HCT116 (cell line): ENCODE data around the gene DNAJA4. TPM values are rescaled to one million over a fixed set of nuclear protein-coding genes. Genes with fewer than 3 reads are reported as not detected.

Experiments
- ATAC-seq: fragments of 200-7000 bp; cut with Tn5 transposase; 2 replicates; pipeline ENCODE4 v1.9.1; 2020; ENCODE audit warnings: mild to moderate bottlenecking, moderate library complexity
- BruUV-seq: library from RNA; stranded (reverse); fragments of 400-500 nt; replicated peaks from 2 replicates; lab custom pipeline; 2021; lab: Mats Ljungman, UMichigan
- CTCF ChIA-PET: fragments of 300-600 bp; sonication (Branson Sonifier 250); formaldehyde crosslinking; loops from one replicate; lab custom pipeline; 2021; ENCODE audit warnings: antibody characterized with exemption; lab: Charles Lee
- POLR2A ChIA-PET: fragments of 300-600, 350-600 bp; sonication (Branson Sonifier 250); formaldehyde crosslinking; loops from one replicate; lab custom pipeline; 2021; ENCODE audit warnings: antibody characterized with exemption; lab: Charles Lee
- RAD21 ChIA-PET, 2 experiments: fragments of 300-600 bp; sonication (Branson Sonifier 250); formaldehyde crosslinking; loops; one replicate each; lab custom pipeline; 2023; ENCODE audit warnings: low total read pairs in 2 of 2; ENCODE audit not compliant: uncharacterized antibody in 2 of 2, unreplicated experiment in 2 of 2, low non-redundant PET in 1 of 2; lab: Charles Lee
- DNase-seq: peaks from one replicate; pipeline ENCODE4 v3.0.0-alpha.2; 2010; ENCODE audit warnings: low read depth, low spot score
- H2AFZ ChIP-seq: fragments of 200-600 bp; shearing (Covaris generic), sonication (generic); 2 replicates; pipeline ENCODE4 v1.6.1; 2017; ENCODE audit warnings: low read depth, mixed run types, mixed read lengths, antibody characterized with exemption, low read length; ENCODE audit not compliant: poor library complexity, severe bottlenecking
- H3K27ac ChIP-seq: 2 replicates; pipeline ENCODE4 v1.5.1; 2012; ENCODE audit warnings: low read depth, low read length
- H3K27me3 ChIP-seq: fragments of 200-600 bp; sonication (generic); 2 replicates; pipeline ENCODE4 v1.6.1; 2016; ENCODE audit warnings: mixed run types, low read length, mixed read lengths; ENCODE audit not compliant: insufficient read depth
- H3K36me3 ChIP-seq, 2 experiments: fragments of 200-500 bp in 1 of 2; fragments of 200-600 bp in 1 of 2; sonication (Bioruptor generic) in 1 of 2; sonication (generic) in 1 of 2; 2 replicates each; pipeline versions ENCODE4 v1.5.1 to v1.6.1; 2014 to 2016; ENCODE audit warnings: low read length in 2 of 2, inconsistent platforms in 1 of 2, mixed read lengths in 1 of 2, mixed run types in 1 of 2; ENCODE audit not compliant: insufficient read depth in 2 of 2, control insufficient read depth in 1 of 2
- H3K4me1 ChIP-seq, 2 experiments: fragments of 200-600 bp in 1 of 2; sonication (generic) in 1 of 2; 2 replicates each; pipeline versions ENCODE4 v1.5.1 to v1.6.1; 2012 to 2017; ENCODE audit warnings: low read length in 2 of 2, inconsistent platforms in 1 of 2, mild to moderate bottlenecking in 1 of 2, mixed read lengths in 1 of 2, mixed run types in 1 of 2, moderate library complexity in 1 of 2; ENCODE audit not compliant: insufficient read depth in 2 of 2, control insufficient read depth in 1 of 2
- H3K4me2 ChIP-seq: fragments of 200-600 bp; sonication (generic); 2 replicates; pipeline ENCODE4 v1.6.1; 2017; ENCODE audit warnings: mixed run types, low read length, mixed read lengths
- H3K4me3 ChIP-seq, 2 experiments: fragments of 200-600 bp in 1 of 2; sonication (generic) in 1 of 2; replicated peaks in 1 of 2; 2 replicates each; pipeline ENCODE4 v1.5.1; 2011 to 2016; ENCODE audit warnings: low read length in 2 of 2, control low read depth in 1 of 2, low read depth in 1 of 2, mild to moderate bottlenecking in 1 of 2, mixed read lengths in 1 of 2, mixed run types in 1 of 2
- H3K79me2 ChIP-seq: fragments of 200-600 bp; sonication (generic); 2 replicates; pipeline ENCODE4 v1.6.1; 2017; ENCODE audit warnings: mild to moderate bottlenecking, mixed run types, low read length, moderate library complexity, mixed read lengths; ENCODE audit not compliant: insufficient read depth
- H3K9ac ChIP-seq: fragments of 200-600 bp; sonication (generic); 2 replicates; pipeline ENCODE4 v1.6.1; 2016; ENCODE audit warnings: low read length, mixed read lengths
- H3K9me2 ChIP-seq: fragments of 200-600 bp; sonication (generic), shearing (Covaris generic); 2 replicates; pipeline ENCODE4 v1.6.1; 2017; ENCODE audit warnings: mixed run types, mild to moderate bottlenecking, moderate library complexity; ENCODE audit not compliant: insufficient read depth
- H3K9me3 ChIP-seq, 2 experiments: fragments of 200-500 bp in 1 of 2; fragments of 200-600 bp in 1 of 2; sonication (Bioruptor generic) in 1 of 2; sonication (generic) in 1 of 2; 2 replicates each; pipeline ENCODE4 v1.6.1; 2014 to 2017; ENCODE audit warnings: low read length in 2 of 2, mixed read lengths in 2 of 2, inconsistent platforms in 1 of 2, low read depth in 1 of 2, mild to moderate bottlenecking in 1 of 2, mixed run types in 1 of 2, moderate library complexity in 1 of 2; ENCODE audit not compliant: control insufficient read depth in 1 of 2, insufficient read depth in 1 of 2
- H4K20me1 ChIP-seq: fragments of 200-600 bp; sonication (generic), shearing (Covaris generic); 2 replicates; pipeline ENCODE4 v1.6.1; 2017; ENCODE audit warnings: mixed run types, mild to moderate bottlenecking, moderate library complexity; ENCODE audit not compliant: insufficient read depth
- CBX3 ChIP-seq: IDR thresholded peaks from 2 replicates; pipeline ENCODE4 v1.6.1; 2012; ENCODE audit warnings: low read depth
- CEBPB ChIP-seq: IDR thresholded peaks from 2 replicates; pipeline ENCODE4 v1.6.1; 2012; ENCODE audit warnings: low read depth
- EGR1 ChIP-seq: IDR thresholded peaks from 2 replicates; pipeline ENCODE4 v1.6.1; 2012; ENCODE audit warnings: low read depth
- ELF1 ChIP-seq: IDR thresholded peaks from 2 replicates; pipeline ENCODE4 v1.6.1; 2012; ENCODE audit warnings: low read depth, borderline replicate concordance
- FOSL1 ChIP-seq: IDR thresholded peaks from 2 replicates; pipeline ENCODE4 v1.6.1; 2012; ENCODE audit warnings: low read depth
- JUND ChIP-seq: IDR thresholded peaks from 2 replicates; pipeline ENCODE4 v1.6.1; 2012
- RAD21 ChIP-seq: IDR thresholded peaks from 2 replicates; pipeline ENCODE4 v1.6.1; 2012; ENCODE audit warnings: low read depth, mild to moderate bottlenecking
- SIN3A ChIP-seq: IDR thresholded peaks from 2 replicates; pipeline ENCODE4 v1.6.1; 2012; ENCODE audit warnings: low read depth
- SP1 ChIP-seq: IDR thresholded peaks from 2 replicates; pipeline ENCODE4 v1.6.1; 2012; ENCODE audit warnings: low read depth
- ZFX ChIP-seq: fragments of 450-650 bp; IDR thresholded peaks from 2 replicates; pipeline ENCODE4 v1.6.1; 2017
- intact Hi-C: fragments of 100-400 bp; cut with micrococcal nuclease; formaldehyde crosslinking; loops from 2 replicates; pipeline ENCODE4 v1.10.0; 2022
- total RNA-seq: library from RNA; stranded (reverse); gene quantifications from one replicate; pipeline ENCODE4 v1.2.1, GENCODE V29; 2021; ENCODE audit not compliant: unreplicated experiment
- TF ChIP-seq, protein P1 (sequence below): IDR thresholded peaks from 2 replicates; pipeline ENCODE4 v1.6.1; 2012
- TF ChIP-seq, protein P2 (sequence below): IDR thresholded peaks from 2 replicates; pipeline ENCODE4 v1.6.1; 2012; ENCODE audit warnings: low read depth
- TF ChIP-seq, protein P3 (sequence below): IDR thresholded peaks from 2 replicates; pipeline ENCODE4 v1.6.1; 2011; ENCODE audit warnings: mild to moderate bottlenecking, low read length, moderate library complexity; ENCODE audit not compliant: insufficient replicate concordance; ENCODE audit errors: extremely low read depth

Gene DNAJA4
- total RNA-seq, 1 experiment from 2014 or later: 66.6 TPM

DNA sequence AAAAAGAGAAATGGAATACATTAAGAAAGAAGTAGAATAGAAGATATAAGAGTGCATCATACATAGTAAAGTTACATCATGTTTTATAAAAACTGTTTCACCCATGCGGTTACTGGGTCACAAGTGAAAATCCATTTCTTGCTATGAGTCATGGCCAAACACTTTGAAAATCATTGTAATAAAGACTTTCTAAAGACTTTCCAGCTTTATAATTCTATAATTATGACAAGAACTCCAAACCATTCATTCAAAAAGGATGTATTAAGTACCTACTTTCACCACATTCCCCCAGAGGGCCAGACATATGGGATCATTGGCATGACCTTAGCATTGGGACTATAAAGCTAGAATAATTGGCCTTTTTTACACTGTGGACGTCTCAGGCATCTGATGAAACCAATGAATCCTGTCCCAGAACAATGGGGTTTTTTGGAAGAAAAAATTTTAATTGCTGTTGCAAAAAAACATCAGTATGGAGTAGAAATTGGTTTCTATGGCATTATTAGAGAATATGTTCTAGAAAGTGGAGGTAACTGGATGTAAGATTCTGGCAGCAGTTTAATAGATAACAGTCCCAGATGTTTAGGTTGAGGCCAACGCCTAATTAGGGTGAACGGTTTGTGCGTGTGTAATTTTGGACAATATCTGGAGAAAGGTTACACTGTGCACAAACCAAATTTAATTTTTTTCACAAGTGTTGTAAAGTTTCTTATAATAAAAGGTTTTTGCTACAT lies 38.4 kb downstream of the DNAJA4 start:
- ChIA-PET CTCF (no interaction called here), RAD21 (no interaction called here), POLR2A (interaction anchor here (1.1 kb wide), 1 partner anchor 262 kb away, joined by 4 read pairs; the partner anchor contains the start of gene CHRNA5)
- H3K79me2 ChIP-seq: peaks cover 16% of the 10 kb centered on the region
- no peak for ATAC-seq
- no peak overlapping the region for H3K27ac ChIP-seq
- peak overlapping the region; percentile 60 for H2AFZ ChIP-seq
- H3K36me3 ChIP-seq: no peaks in the 10 kb centered on the region
- TF ChIP-seq SIN3A (no peak), EGR1 (no peak), ZFX (no peak), CEBPB (no peak)
- TF ChIP-seq, protein P1, sequence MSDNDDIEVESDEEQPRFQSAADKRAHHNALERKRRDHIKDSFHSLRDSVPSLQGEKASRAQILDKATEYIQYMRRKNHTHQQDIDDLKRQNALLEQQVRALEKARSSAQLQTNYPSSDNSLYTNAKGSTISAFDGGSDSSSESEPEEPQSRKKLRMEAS: no peak
- no peaks in the 10 kb centered on the region for H3K9me3 ChIP-seq
- H3K9me2 ChIP-seq: no peaks in the 10 kb centered on the region
- peak overlapping the region; percentile 15 to 45; a peak in 3 of 4 replicates for H3K4me3 ChIP-seq
- no peak for DNase-seq
- H3K4me2 ChIP-seq: peak overlapping the region; percentile 67
- H3K27me3 ChIP-seq: no peaks in the 10 kb centered on the region
- no TSS peak for BruUV-seq
- intact Hi-C loops: no loop called here
- peaks cover 6 to 30% of the 10 kb centered on the region in 2 experiments for H3K4me1 ChIP-seq
- H4K20me1 ChIP-seq: no peaks in the 10 kb centered on the region
- no peak overlapping the region for H3K9ac ChIP-seq

DNA sequence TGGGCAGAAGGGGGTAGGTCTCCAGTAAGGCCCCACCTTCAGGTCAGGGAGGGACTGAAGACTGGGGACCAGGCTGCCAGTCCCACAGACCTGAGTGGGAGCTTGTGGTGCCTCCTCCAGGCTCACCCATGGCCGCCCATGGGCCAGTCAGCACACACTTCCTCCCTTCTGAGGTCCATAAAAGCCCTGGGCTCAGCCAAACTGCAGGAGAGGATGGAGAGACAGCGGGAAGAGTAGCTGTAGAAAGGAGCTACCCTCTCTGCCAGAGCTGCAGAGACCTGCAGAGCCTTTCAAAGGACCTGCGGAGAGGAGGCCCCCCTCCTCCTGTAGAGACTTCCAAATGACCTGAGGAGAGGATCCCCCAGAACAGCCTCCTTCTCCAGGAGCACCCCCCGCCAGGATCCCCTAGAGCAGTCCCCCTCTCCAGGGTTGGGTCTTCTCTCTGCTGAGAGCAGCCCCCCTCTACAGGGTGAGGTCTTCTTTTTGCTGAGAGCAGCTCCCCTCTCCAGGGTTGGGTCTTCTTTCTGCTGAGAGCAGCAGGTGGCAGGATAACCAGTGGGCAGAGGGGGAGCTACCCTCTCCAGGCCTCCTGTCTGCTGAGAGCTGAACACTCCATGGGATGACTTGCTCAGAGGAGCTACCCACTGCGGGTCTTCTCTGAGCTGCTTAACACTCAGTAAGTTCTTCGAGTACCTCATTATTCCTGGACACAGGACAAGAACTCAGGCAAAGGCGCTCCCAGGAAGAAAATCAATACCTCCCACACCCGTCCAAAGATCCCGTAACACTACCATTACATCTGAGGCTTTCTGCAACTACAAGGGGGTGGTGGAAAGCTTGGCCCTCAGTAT lies 40.1 kb downstream of the DNAJA4 start:
- ChIA-PET CTCF (no interaction called here), POLR2A (no interaction called here), RAD21 (no interaction called here)
- no peaks in the 10 kb centered on the region for H3K79me2 ChIP-seq
- no peak for DNase-seq
- no peak overlapping the region for H2AFZ ChIP-seq
- peaks cover 10 to 31% of the 10 kb centered on the region in 2 experiments for H3K4me1 ChIP-seq
- no peaks in the 10 kb centered on the region for H3K36me3 ChIP-seq
- H3K27me3 ChIP-seq: no peaks in the 10 kb centered on the region
- no peak overlapping the region for H3K9ac ChIP-seq
- peak overlapping the region; percentile 67 for H3K4me2 ChIP-seq
- ATAC-seq: no peak
- H3K9me2 ChIP-seq: no peaks in the 10 kb centered on the region
- no peak overlapping the region; the same call in 1 of the 2 replicates for H3K27ac ChIP-seq
- intact Hi-C loops: loop anchor here (5.0 kb wide), 1 partner anchor 403 kb away; no protein-coding TSS in a partner anchor
- BruUV-seq: no TSS peak
- H3K4me3 ChIP-seq: no peak overlapping the region; a peak in 1 of 4 replicates
- H4K20me1 ChIP-seq: no peaks in the 10 kb centered on the region
- H3K9me3 ChIP-seq: no peaks in the 10 kb centered on the region
- no peak for TF ChIP-seq RAD21
- no peak for TF ChIP-seq FOSL1
- no peak for TF ChIP-seq SP1
- TF ChIP-seq, protein P2, sequence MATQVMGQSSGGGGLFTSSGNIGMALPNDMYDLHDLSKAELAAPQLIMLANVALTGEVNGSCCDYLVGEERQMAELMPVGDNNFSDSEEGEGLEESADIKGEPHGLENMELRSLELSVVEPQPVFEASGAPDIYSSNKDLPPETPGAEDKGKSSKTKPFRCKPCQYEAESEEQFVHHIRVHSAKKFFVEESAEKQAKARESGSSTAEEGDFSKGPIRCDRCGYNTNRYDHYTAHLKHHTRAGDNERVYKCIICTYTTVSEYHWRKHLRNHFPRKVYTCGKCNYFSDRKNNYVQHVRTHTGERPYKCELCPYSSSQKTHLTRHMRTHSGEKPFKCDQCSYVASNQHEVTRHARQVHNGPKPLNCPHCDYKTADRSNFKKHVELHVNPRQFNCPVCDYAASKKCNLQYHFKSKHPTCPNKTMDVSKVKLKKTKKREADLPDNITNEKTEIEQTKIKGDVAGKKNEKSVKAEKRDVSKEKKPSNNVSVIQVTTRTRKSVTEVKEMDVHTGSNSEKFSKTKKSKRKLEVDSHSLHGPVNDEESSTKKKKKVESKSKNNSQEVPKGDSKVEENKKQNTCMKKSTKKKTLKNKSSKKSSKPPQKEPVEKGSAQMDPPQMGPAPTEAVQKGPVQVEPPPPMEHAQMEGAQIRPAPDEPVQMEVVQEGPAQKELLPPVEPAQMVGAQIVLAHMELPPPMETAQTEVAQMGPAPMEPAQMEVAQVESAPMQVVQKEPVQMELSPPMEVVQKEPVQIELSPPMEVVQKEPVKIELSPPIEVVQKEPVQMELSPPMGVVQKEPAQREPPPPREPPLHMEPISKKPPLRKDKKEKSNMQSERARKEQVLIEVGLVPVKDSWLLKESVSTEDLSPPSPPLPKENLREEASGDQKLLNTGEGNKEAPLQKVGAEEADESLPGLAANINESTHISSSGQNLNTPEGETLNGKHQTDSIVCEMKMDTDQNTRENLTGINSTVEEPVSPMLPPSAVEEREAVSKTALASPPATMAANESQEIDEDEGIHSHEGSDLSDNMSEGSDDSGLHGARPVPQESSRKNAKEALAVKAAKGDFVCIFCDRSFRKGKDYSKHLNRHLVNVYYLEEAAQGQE: no peak
- TF ChIP-seq EGR1: no peak
- TF ChIP-seq JUND: no peak
- TF ChIP-seq CEBPB: no peak
- no peak for TF ChIP-seq CBX3
- TF ChIP-seq ELF1: no peak
- TF ChIP-seq, protein P3, sequence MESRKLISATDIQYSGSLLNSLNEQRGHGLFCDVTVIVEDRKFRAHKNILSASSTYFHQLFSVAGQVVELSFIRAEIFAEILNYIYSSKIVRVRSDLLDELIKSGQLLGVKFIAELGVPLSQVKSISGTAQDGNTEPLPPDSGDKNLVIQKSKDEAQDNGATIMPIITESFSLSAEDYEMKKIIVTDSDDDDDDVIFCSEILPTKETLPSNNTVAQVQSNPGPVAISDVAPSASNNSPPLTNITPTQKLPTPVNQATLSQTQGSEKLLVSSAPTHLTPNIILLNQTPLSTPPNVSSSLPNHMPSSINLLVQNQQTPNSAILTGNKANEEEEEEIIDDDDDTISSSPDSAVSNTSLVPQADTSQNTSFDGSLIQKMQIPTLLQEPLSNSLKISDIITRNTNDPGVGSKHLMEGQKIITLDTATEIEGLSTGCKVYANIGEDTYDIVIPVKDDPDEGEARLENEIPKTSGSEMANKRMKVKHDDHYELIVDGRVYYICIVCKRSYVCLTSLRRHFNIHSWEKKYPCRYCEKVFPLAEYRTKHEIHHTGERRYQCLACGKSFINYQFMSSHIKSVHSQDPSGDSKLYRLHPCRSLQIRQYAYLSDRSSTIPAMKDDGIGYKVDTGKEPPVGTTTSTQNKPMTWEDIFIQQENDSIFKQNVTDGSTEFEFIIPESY: no peak
